ENCODE results near the gene PTGFRN. TPM values are rescaled to one million over a fixed set of nuclear protein-coding genes. Genes with fewer than 3 reads are reported as not detected.

Gene PTGFRN
- polyA plus RNA-seq, 3 donors: 52.4 to 59.8 (median 59.2) TPM

GRCh38 chr1:116886291-116886878 lies 23.3 kb upstream of the PTGFRN start:
- DNase-seq (ENCODE audit: low read depth in 3 of 3, low spot score in 2 of 3): no peak

GRCh38 chr1:116887212-116887611 lies 22.5 kb upstream of the PTGFRN start:
- no peak for DNase-seq (ENCODE audit: low read depth in 3 of 3, low spot score in 2 of 3)

- DNase-seq (ENCODE audit: low read depth in 3 of 3, low spot score in 2 of 3): no peak
These were observed 20.3 kb upstream of the PTGFRN start for GRCh38 chr1:116889380-116889779.

- DNase-seq (ENCODE audit: low read depth in 3 of 3, low spot score in 2 of 3): no peak
These were observed 18.2 kb upstream of the PTGFRN start for GRCh38 chr1:116891396-116892079.

- DNase-seq (ENCODE audit: low read depth in 3 of 3, low spot score in 2 of 3): no peak
These were observed 14.6 kb upstream of the PTGFRN start for GRCh38 chr1:116895073-116895472.

- no peak for DNase-seq (ENCODE audit: low read depth in 3 of 3, low spot score in 2 of 3)
These were observed 10.2 kb upstream of the PTGFRN start for GRCh38 chr1:116899529-116899928.

- DNase-seq (ENCODE audit: low read depth in 3 of 3, low spot score in 2 of 3): no peak
These were observed 9.0 kb upstream of the PTGFRN start for GRCh38 chr1:116900471-116901365.

- DNase-seq (ENCODE audit: low read depth in 3 of 3, low spot score in 2 of 3): no peak
These were observed 7.7 kb upstream of the PTGFRN start for GRCh38 chr1:116902027-116902426.

- no peak for DNase-seq (ENCODE audit: low read depth in 3 of 3, low spot score in 2 of 3)
These were observed 6.9 kb upstream of the PTGFRN start for GRCh38 chr1:116902723-116903383.

- no peak for DNase-seq (ENCODE audit: low read depth in 3 of 3, low spot score in 2 of 3)
These were observed 4.9 kb upstream of the PTGFRN start for GRCh38 chr1:116904791-116905320.

GRCh38 chr1:116906812-116907211 lies 2.9 kb upstream of the PTGFRN start:
- no peak for DNase-seq (ENCODE audit: low read depth in 3 of 3, low spot score in 2 of 3)

GRCh38 chr1:116907351-116907750 lies 2.4 kb upstream of the PTGFRN start:
- DNase-seq (ENCODE audit: low read depth in 3 of 3, low spot score in 2 of 3): no peak

- DNase-seq (ENCODE audit: low read depth in 3 of 3, low spot score in 2 of 3): no peak
These were observed 1.4 kb upstream of the PTGFRN start for GRCh38 chr1:116908266-116908665.

GRCh38 chr1:116908820-116909511 lies 750 bp upstream of the PTGFRN start:
- DNase-seq (ENCODE audit: low read depth in 3 of 3, low spot score in 2 of 3): no peak

GRCh38 chr1:116910379-116911187 lies 867 bp downstream of the PTGFRN start:
- no peak for DNase-seq (ENCODE audit: low read depth in 3 of 3, low spot score in 2 of 3)

- no peak for DNase-seq (ENCODE audit: low read depth in 3 of 3, low spot score in 2 of 3)
These were observed 1.5 kb downstream of the PTGFRN start for GRCh38 chr1:116911188-116911553.

- DNase-seq (ENCODE audit: low read depth in 3 of 3, low spot score in 2 of 3): no peak
These were observed 2.2 kb downstream of the PTGFRN start for GRCh38 chr1:116911779-116912469.

GRCh38 chr1:116912846-116913245 lies 3.1 kb downstream of the PTGFRN start:
- no peak for DNase-seq (ENCODE audit: low read depth in 3 of 3, low spot score in 2 of 3)

- no peak for DNase-seq (ENCODE audit: low read depth in 3 of 3, low spot score in 2 of 3)
These were observed 4.2 kb downstream of the PTGFRN start for GRCh38 chr1:116913941-116914340.
